A673 (cell line): ENCODE results near the gene DDX27.

Experiments
- EZH2 ChIP-seq: fragments of 200-600 bp; sonication (generic); IDR thresholded peaks from 2 replicates; pipeline ENCODE4 v1.6.1; 2017; ENCODE audit warnings: borderline replicate concordance, low read depth, mild to moderate bottlenecking, mixed read lengths, antibody characterized with exemption, low read length; ENCODE audit not compliant: poor library complexity, severe bottlenecking
- TF ChIP-seq, protein P1 (sequence below): fragments of 300-800, 200-600 bp; sonication (generic); conservative IDR thresholded peaks from 2 replicates; pipeline ENCODE4 v1.5.1; 2017; ENCODE audit warnings: low read depth, mild to moderate bottlenecking, antibody characterized with exemption, low read length, moderate library complexity, mixed read lengths

- TF ChIP-seq EZH2: no peak
- TF ChIP-seq, protein P1, sequence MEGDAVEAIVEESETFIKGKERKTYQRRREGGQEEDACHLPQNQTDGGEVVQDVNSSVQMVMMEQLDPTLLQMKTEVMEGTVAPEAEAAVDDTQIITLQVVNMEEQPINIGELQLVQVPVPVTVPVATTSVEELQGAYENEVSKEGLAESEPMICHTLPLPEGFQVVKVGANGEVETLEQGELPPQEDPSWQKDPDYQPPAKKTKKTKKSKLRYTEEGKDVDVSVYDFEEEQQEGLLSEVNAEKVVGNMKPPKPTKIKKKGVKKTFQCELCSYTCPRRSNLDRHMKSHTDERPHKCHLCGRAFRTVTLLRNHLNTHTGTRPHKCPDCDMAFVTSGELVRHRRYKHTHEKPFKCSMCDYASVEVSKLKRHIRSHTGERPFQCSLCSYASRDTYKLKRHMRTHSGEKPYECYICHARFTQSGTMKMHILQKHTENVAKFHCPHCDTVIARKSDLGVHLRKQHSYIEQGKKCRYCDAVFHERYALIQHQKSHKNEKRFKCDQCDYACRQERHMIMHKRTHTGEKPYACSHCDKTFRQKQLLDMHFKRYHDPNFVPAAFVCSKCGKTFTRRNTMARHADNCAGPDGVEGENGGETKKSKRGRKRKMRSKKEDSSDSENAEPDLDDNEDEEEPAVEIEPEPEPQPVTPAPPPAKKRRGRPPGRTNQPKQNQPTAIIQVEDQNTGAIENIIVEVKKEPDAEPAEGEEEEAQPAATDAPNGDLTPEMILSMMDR: no peak
These were observed 60.7 kb downstream of the DDX27 start for GRCh38 chr20:49279677-49280462.
